RPMI7951 (cell line): ENCODE results near the gene AHI1. TPM values are rescaled to one million over a fixed set of nuclear protein-coding genes. Genes with fewer than 3 reads are reported as not detected.

Experiments used
- DNase-seq: peaks from one replicate; pipeline ENCODE4 v3.0.0-alpha.2; 2012; ENCODE audit warnings: low read depth
- total RNA-seq: library from RNA; depleted of rRNA; stranded (reverse); fragments of >200 nt; shearing (Covaris generic); gene quantifications from 2 replicates; pipeline ENCODE4 v1.2.3, GENCODE V29; 2014

The AHI1 gene
- total RNA-seq, 1 experiment from 2014 or later: 22.9 TPM

DNA sequence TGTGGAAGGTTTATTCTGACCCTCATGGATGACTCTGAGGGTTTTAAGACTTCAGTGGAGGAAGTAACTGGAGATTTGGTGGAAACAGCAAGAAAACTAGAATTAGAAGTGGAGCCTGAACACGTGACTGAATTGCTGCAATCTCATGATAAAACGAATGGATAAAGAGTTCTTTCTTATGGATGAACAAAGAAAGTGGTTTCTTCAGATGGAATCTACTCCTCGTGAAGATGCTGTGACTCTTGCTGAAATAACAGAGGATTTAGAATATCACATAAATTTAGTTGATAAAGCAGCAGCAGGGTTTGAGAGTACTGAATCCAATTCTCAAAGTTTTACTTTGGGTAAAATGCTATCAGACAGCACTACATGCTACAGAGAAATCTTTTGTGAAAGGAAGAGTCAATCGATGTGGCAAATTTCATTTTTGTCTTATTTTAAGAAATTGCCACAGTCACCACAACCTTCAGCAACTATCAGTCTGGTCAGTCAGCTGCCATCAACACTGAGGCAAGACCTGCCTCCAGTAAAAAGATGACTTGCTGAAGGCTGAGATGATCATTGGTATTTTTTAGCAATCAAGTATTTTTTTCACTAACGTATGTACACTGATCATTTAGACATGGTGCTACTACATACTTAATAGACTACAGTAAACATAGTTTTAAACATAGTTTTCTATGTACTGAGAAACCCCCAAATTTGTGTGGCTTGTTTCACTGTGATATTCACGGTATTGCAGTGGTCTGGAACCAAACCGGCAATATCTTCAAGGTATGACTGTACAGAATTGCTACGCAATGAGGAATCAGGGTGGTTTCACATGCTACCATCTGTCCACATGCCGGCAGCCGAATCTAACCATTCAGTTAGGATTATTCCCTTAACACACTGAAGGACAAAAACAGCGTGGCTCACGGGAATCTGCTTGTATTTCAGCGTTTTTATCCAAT is 167.4 kb downstream of the AHI1 start:
- DNase-seq: peak; percentile 36

DNA sequence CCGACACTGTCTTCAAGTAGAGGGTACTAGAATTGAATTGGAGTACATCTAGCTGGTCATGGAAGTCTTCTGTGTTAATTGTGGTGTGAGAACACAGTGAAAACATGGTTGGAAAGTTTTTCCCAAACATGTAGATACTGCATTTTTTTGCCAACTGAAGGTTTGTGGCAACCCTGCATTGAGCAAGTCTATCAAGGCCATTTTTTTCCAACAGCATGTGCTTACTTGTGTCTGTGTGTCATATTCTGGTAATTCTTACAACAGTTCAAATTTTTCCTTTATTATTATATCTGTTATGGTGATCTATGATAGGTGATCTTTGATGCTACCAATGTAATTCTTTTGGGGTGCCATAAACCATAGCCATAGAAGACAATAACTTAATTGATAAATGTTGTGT is 169.4 kb downstream of the AHI1 start:
- DNase-seq: no peak

DNA sequence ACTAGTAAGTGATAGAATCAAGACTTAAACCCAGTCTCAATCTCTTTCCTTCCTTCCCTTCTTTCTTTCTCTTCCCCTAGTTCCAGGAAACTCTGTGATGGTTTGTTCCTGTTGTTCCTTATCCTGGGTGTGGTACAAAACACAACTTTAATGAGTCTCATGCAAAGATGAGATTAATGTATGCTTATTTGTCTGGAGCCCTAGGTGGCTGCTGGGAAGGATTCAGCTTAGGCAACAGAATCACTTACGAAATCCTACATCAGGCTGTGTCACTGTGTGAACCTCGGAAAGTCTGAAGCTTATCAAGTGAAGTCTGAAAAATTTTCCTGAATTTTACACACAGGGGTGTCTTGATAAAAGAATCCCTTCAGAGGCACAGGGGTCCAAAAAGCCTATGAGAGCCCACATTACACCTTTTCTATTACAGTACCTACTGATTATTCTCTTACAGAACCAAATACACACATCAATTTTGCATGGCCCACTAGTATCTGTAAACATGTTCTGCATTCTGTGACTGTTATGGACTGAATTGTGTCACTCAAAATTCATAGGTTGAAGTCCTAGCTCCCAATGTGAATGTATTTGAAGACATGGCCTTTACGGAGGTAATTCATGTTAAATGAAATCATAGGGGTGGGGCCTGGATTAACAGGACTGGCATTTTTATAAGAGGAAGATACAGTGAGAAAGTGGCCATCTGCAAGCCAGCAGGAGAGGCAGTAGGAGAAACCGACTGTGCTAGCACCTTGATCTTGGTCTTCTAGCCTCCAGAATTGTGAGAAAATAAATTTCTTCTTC is 171.7 kb downstream of the AHI1 start:
- no peak for DNase-seq

DNA sequence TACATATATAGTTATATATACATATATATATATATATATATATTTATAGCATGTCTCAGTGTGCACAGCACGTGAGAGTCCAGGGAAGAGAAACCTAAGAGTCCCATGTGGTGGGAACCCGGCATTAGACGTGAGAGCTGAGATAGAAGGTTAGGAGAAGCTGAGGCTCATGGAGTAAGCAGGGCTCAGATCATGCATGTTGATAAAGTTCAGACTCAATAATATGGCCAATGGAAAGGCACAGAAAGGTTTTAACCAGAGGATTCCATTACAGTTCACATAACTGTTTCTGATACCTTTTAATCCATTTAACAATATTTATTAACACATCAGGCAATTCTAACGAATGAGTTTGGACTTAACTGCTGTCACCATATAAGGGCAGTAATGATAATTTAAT is 173.0 kb downstream of the AHI1 start:
- no peak for DNase-seq

DNA sequence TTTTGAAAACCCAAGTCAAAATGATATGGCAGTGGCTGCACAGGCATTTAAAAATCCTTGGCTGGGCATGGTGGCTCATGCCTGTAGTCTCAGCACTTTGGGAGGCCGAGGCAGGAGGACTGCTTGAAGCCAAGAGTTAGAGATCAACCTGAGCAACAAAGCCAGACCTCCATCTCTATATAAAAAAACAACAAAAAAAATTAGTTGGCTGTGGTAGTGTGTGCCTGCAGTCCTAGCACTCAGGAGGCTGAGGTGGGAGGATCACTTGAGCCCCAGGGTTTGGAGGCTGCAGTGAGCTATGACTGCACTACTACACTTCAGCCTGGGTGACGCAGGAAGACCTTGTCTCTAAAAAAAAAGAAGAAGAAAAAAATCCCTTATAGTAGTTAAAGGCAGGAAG is 173.6 kb downstream of the AHI1 start:
- DNase-seq: no peak

DNA sequence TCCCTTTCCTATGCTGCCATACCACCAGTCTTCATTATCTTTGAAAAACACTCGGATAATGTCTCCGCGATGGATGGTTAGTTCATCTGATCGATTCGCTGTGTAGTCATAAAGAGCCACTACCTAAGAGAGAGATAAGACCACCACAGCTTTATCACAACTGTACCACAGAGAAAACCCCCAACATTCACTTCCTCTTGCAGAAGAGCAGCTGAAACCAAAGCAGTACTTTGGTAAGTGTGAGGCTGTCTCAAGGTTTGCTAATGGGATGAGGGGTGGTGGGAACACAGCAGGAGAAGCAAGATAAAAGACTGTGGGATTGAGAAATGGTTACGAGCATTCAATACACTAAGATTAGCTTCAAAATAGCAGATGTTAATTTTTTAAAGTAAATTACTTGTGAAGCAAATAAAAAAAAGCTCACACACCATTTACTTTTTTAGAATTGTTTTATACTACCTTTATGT is 174.3 kb downstream of the AHI1 start:
- no peak for DNase-seq

DNA sequence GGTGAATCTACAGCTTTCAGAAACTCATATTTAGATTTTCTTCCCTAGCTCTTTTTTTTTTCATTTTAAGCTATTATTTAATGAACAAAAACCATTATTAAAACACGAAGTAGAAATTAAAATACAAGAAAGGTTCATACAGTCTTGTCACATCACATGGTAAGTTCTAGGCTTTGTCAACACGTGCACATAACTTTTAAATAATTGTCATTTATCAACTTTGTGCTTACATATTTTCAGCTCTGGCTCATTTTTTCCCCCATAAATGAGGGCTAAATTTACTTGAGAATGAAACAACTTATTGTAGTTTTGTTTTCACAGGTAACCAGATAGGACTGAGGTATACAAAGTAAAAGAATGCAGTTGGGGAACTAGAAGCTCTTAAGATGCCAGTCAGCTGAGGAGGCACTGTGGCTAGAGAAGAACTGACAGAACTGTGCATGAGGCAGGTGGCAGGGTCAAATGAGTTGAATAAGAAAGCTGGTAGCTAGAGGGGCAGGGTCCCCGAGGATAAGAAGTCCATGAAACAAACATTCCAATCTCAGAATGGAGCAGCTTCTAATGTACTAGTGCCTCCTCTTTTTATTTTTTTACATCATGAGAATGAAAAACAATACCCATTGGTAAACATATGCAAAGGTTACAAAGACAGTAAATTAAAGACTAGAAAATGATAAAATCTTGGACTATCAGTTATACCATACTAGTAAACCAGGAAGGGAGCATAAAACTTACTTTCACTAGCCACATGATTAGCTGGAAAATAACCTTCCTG is 174.9 kb downstream of the AHI1 start:
- DNase-seq: no peak

DNA sequence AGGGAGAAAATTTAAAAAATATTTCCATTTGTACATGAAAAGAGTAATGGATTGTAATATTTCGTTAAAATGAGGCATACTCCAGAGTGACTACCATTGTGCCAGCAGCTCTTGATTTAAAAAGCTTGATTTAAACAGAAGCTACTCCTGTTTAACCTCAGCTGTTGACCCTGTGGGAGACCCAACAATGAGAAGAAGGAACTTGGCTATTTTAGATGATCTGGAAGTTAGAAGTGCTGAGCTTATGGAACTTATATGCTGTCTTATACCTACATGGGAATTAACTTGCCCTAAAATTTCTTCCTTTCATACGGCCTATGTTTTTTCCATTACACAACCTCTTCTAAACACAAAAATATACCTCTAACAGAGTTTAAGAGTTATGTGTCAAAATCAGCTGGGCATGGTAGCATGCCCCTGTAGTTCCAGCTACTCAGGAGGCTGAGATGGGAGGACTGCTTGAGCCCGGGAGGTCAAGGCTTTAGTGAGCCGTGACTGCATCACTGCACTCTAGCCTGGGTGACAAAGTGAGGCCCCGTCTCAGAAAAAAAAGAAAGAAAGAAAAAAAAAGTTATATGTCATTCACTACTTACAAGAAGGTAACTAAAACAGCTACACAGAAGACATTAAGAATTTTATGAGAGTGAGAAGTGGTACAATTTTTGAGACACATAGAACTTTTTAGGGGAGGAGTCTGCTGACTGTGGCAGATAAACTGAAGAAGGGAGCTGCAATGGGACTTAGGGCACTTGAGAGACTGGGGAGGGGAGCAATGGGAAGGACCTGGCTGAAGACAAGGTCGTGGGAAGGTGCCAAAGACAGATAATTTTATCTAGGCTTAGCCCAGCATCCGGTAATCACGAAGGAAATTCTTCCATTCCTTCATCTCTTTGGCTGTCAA is 176.6 kb downstream of the AHI1 start:
- no peak for DNase-seq

DNA sequence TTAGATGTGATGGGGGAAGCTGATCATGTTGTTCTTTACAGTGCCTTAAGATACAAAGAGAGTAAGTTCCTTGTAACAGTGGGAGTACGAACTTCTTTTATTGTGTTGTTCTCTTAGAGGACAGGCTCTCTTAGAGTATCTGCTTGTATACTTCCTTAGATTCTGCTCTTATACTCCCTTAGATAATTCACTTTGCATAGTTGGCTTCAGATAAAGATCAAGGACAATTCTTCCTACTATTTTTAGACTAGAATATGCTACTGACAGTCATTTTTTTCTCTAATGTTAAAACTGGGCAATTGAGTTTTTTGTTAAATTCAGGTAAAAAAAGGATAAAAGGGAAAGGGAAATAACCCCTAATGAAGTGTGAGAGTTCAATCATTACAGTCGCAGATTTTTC is 177.7 kb downstream of the AHI1 start:
- no peak for DNase-seq

DNA sequence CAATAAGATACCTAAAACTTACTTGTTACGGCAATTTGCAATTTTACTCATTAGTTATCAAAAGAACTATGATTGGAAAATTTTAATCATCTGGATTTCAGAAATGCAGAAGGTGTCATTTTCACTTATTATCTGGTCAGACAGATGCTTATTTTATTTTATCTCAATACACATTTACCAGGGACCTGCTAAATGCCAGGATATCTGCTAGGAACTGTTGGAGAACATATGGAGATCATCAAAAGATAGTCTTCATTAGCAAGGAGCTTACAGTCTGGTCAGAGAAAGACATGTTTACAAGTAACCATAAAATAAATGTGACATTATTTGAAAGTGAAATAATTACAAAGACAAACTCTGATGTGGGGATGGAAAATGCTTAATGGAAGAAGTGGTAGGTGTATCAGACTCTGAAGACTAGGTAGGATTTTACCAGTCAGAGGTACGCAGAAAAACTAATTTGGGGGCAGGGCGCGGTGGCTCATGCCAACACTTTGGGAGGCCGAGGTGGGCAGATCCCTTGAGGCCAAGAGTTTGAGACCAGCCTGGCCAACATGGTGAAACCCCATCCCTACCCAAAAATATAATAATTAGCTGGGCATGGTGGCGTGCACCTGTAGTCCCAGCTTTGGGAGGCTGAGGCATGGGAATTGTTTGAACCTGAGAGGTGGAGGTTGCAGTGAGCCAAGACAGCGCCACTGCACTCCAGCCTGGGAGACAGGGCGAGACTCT is 178.6 kb downstream of the AHI1 start:
- no peak for DNase-seq

DNA sequence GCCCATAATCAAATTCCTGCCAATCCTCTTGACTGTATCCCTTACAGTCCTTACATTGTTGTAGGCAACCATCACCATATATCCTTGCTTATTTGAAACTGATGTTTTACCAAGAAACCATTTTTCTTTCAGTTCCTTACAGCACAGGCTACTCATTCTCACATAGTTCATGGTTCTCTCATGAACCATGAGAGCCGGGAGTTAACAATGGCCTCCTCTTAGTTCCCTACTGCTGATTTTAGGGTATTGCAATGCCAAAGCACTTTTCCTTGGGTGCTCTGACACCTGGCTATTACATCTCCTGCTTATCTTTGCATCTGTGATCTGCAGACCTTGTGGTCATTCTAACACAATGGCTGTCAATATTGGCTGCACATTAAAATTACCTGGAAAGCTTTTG is 183.0 kb downstream of the AHI1 start:
- no peak for DNase-seq

DNA sequence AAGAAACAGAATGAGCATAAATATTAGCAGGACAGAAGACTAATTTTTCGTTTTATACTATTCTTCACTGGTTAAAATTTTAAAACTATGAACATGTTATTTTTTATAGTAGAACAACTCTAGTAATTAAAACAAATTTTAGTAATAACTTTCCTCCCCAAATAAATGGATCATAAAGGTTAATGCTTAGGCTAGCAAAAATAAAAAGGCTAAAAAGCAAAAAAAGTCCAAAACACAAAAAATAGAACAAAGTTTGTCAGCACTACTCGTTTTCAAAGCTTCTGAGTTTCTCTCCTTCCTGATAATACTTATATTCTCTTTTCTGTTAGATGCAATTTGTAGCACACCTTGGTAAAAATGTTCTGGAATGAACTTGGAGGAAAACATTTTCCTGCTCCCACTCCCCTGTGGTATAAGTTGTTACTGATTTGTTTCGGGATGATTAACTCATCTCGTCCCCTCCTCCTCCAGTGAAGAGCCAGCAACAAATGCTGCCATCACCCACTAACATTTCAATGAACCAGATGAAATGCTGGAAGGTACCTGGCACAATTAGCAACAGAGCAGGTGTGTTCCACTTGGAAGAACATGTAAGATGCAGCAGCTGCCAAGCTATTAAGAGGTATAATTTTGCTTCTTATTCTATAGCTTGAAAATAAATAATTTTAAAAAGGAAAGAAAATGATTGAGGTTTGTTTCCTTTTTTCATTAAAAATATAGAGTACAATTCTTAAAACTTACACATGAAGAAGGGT is 185.9 kb downstream of the AHI1 start:
- no peak for DNase-seq

DNA sequence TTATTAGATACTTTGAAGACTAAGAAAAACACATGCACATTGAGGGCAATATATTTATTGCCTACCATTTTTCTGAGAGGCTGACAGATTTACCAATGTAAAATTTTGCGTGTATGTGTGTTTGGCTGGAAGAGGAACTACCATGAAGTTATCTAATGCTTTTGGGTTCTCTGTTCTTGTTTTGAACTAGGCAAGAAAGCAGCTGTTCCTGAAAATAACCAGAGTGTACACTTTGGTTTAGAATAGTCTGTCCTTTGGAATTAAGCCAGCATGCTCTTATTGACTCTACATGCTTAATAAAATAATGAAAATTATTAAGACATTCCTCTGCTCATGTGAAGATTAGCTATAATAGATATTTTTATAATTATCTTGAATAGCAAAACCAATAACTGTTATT is 187.2 kb downstream of the AHI1 start:
- DNase-seq: no peak

DNA sequence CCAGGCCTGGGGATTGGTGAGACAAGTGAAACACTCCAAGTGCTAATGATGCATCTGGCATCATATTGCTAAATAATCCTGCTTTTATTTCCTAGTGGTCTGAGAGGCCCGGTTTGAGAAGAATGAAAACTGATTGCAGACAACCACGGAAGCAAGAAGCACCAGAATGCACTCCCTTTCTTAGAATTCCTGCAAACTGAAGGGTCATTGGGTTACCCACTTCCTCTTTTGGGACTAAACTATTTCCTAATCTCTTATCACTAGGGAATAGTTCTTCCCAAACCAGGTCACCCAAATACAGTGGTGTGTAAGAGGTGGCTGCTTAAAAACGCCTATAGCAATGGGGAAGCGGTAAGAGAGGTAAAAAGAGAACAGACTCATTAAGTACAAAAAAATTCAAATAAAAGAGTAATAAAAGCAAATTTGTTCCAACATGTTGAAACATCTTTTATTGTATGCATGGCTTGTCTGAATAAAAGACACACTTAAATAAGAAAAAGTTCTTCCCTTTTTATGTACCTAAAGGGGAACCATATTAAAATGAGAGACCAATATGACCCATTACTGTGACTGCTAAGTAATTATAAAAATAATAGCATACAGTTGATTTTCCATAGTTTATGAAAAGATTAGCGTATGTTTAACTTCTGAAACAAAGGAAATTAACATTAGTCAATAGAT is 190.7 kb downstream of the AHI1 start:
- no peak for DNase-seq

DNA sequence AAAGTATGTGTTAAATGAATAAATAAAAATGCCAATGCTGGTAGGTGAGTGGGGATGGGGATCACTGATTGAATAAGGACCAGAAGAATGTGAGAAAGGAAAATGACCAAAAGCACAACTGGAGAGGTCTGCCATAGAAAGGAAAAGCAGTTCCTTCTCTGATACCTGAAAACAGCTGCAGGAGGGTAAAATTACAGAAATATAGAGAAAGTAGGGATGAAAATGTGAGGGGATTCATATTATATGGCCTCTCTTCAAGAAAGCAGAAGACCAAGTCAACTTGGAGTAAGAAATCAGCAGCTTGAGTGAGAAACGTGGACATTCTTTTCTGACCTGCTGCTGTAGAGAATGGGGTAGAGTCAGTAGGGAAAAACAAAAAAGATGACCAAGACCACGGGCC is 191.4 kb downstream of the AHI1 start:
- DNase-seq: no peak

DNA sequence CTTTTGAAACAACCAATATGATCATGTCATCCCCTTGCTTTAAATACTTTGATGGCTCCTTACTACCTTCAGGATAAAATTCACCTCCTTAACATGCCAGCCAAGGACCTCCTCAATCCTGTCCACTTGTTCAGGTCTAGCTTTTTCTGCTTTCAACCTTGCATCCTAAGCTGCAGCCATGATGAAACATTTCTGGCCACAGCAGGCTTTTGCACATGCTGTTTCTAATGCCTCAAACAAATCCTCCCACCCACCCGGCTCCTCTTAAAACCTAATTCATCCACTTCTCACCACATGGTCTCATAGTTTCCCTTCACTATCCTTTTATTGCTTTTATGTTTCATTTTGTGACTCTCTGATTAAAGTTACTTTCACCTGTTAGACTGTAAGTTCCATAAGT is 191.9 kb downstream of the AHI1 start:
- DNase-seq: no peak

DNA sequence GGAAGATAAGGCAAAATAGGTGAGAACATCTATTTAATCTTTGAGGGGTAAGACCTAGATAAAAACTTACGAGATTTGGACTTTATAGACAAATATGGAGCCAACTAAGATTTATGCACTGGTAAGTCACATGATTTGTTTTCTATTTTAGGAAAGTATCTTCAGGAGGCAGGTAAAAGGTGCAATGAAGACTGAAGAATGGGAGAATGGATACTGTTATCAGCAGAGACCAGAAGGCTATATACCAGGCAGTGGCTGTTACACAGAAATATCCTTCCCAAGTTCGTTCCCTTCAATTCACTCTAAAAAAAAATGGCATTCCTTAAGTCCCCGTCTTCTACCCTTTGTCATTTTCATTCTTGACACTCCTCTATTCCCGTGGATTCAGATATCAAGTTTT is 192.7 kb downstream of the AHI1 start:
- DNase-seq: no peak

DNA sequence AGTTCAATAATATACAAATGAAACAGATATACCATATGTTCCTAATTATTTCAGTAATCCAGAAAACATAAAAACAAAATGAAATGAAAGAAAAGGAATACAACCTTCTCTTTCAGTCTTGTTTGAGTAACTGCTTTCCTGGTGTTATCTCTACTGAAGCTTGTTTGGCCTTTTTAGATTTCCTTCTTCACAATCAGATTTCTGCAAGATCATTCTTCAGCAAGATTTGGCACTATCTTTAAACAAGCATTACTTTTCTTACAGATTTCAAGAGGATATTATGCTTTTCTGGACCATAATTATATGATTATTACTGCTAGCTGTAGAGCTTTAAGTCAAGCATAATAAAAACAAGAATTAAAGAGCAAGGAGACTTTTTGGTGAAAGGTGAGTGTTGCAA is 196.2 kb downstream of the AHI1 start:
- no peak for DNase-seq

DNA sequence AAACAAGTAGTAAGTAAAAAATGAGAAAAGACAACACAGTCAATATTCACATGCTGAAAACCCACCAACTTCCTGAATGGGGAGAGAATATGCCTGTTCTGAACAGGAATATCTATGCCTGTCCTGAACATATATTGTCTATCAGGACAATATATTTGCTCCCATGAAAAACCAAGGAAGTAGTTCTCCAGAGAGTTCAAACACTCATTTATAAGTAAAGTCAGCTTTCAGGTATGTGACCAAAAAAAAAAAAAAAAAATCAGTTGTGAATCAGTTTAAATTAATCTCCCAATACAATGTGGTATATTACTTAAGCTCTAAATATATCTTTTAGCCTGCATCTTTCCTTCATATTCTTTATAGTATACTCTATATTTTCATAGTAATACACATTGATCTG is 197.0 kb downstream of the AHI1 start:
- no peak for DNase-seq
